WTC11 (cell line): Measurements from ENCODE around the gene IDE. TPM values are rescaled to one million over a fixed set of nuclear protein-coding genes. Genes with fewer than 3 reads are reported as not detected.

ENCODE experiments used
- ATAC-seq: fragments of 200-7000 bp; cut with Tn5 transposase; 2 replicates; pipeline ENCODE4 v1.10.0; 2021; ENCODE audit warnings: mild to moderate bottlenecking, moderate library complexity
- CTCF ChIA-PET: fragments of 300-600 bp; sonication (Branson Sonifier 250); formaldehyde crosslinking; loops from one replicate; lab custom pipeline; 2021; ENCODE audit warnings: antibody characterized with exemption; lab: Charles Lee
- POLR2A ChIA-PET: fragments of 350-600 bp; sonication (Branson Sonifier 250); formaldehyde crosslinking; loops from one replicate; lab custom pipeline; 2021; ENCODE audit warnings: antibody characterized with exemption; lab: Charles Lee
- DNase-seq: peaks from one replicate; pipeline ENCODE4 v3.0.0; 2021; ENCODE audit warnings: low spot score
- H3K27ac Mint-ChIP-seq: 2 replicates; pipeline ENCODE4 v1.8.0; 2021; ENCODE audit warnings: mixed read lengths
- H3K27me3 Mint-ChIP-seq: 2 replicates; pipeline ENCODE4 v1.8.0; 2021; ENCODE audit warnings: low read depth, mild to moderate bottlenecking, moderate library complexity, mixed read lengths
- H3K36me3 Mint-ChIP-seq: 2 replicates; pipeline ENCODE4 v1.8.0; 2021; ENCODE audit warnings: mixed read lengths
- H3K4me1 Mint-ChIP-seq: 2 replicates; pipeline ENCODE4 v1.8.0; 2022; ENCODE audit warnings: mixed read lengths
- H3K4me3 Mint-ChIP-seq: 2 replicates; pipeline ENCODE4 v1.8.0; 2021; ENCODE audit warnings: mild to moderate bottlenecking, moderate library complexity, mixed read lengths
- H3K9me3 Mint-ChIP-seq: 2 replicates; pipeline ENCODE4 v1.8.0; 2021; ENCODE audit warnings: mixed read lengths
- AR ChIP-seq: fragments of 250-450 bp; sonication (Bioruptor Pico); IDR thresholded peaks from 2 replicates; pipeline ENCODE4 v1.9.0; 2021; ENCODE audit warnings: mild to moderate bottlenecking
- ATF1 ChIP-seq: sonication (generic); formaldehyde crosslinking; IDR thresholded peaks from 2 replicates; pipeline ENCODE4 v1.8.1; 2023; ENCODE audit warnings: mild to moderate bottlenecking, moderate library complexity, missing genetic modification reagents
- ATF6 ChIP-seq: sonication (generic); formaldehyde crosslinking; IDR thresholded peaks from 2 replicates; pipeline ENCODE4 v1.8.1; 2023; ENCODE audit warnings: mild to moderate bottlenecking, missing genetic modification reagents
- CREM ChIP-seq: sonication (generic); formaldehyde crosslinking; IDR thresholded peaks from 2 replicates; pipeline ENCODE4 v1.8.1; 2022; ENCODE audit warnings: mild to moderate bottlenecking, missing genetic modification reagents, moderate library complexity
- CTCF ChIP-seq: fragments of 200-600 bp; IDR thresholded peaks from 2 replicates; pipeline ENCODE4 v1.8.0; 2022; ENCODE audit warnings: antibody characterized with exemption
- E2F4 ChIP-seq: sonication (generic); formaldehyde crosslinking; IDR thresholded peaks from 2 replicates; pipeline ENCODE4 v1.8.1; 2022; ENCODE audit warnings: low read depth, mild to moderate bottlenecking, moderate library complexity, missing genetic modification reagents, borderline replicate concordance
- ESRRA ChIP-seq: sonication (generic); formaldehyde crosslinking; IDR thresholded peaks from 2 replicates; pipeline ENCODE4 v1.8.1; 2022; ENCODE audit warnings: mild to moderate bottlenecking, missing genetic modification reagents, borderline replicate concordance
- FOXP1 ChIP-seq: sonication (generic); formaldehyde crosslinking; IDR thresholded peaks from 2 replicates; pipeline ENCODE4 v1.8.0; 2022; ENCODE audit warnings: missing genetic modification reagents, mild to moderate bottlenecking, moderate library complexity, borderline replicate concordance
- JUN ChIP-seq: sonication (generic); formaldehyde crosslinking; IDR thresholded peaks from 2 replicates; pipeline ENCODE4 v1.8.0; 2023; ENCODE audit warnings: mild to moderate bottlenecking, missing genetic modification reagents
- KAT7 ChIP-seq: sonication (generic); formaldehyde crosslinking; IDR thresholded peaks from 2 replicates; pipeline ENCODE4 v1.8.1; 2023; ENCODE audit warnings: missing genetic modification reagents, mild to moderate bottlenecking, borderline replicate concordance
- NFYB ChIP-seq: sonication (generic); formaldehyde crosslinking; conservative IDR thresholded peaks from 2 replicates; pipeline ENCODE4 v1.8.0; 2022; ENCODE audit warnings: low read depth, missing genetic modification reagents
- TCF7 ChIP-seq: sonication (generic); formaldehyde crosslinking; IDR thresholded peaks from 2 replicates; pipeline ENCODE4 v1.8.0; 2022; ENCODE audit warnings: mild to moderate bottlenecking, low read depth, missing genetic modification reagents, moderate library complexity
- TEAD1 ChIP-seq: sonication (generic); formaldehyde crosslinking; IDR thresholded peaks from 2 replicates; pipeline ENCODE4 v1.8.0; 2022; ENCODE audit warnings: mild to moderate bottlenecking, missing genetic modification reagents
- ZNF121 ChIP-seq: sonication (generic); formaldehyde crosslinking; IDR thresholded peaks from 2 replicates; pipeline ENCODE4 v1.8.0; 2023; ENCODE audit warnings: missing genetic modification reagents
- ZNF138 ChIP-seq: sonication (generic); formaldehyde crosslinking; conservative IDR thresholded peaks from 2 replicates; pipeline ENCODE4 v1.8.1; 2022; ENCODE audit warnings: mild to moderate bottlenecking, moderate library complexity, missing genetic modification reagents
- ZNF219 ChIP-seq: sonication (generic); formaldehyde crosslinking; IDR thresholded peaks from 2 replicates; pipeline ENCODE4 v1.8.0; 2023; ENCODE audit warnings: missing genetic modification reagents, mild to moderate bottlenecking, borderline replicate concordance
- ZNF281 ChIP-seq: sonication (generic); formaldehyde crosslinking; IDR thresholded peaks from 2 replicates; pipeline ENCODE4 v1.8.0; 2023; ENCODE audit warnings: mild to moderate bottlenecking, missing genetic modification reagents
- ZSCAN18 ChIP-seq: fragments of 250-450 bp; sonication (Bioruptor Pico); IDR thresholded peaks from 2 replicates; pipeline ENCODE4 v2.1.2; 2022; ENCODE audit warnings: mild to moderate bottlenecking, moderate library complexity
- total RNA-seq: library from RNA; stranded (reverse); gene quantifications from 3 replicates; pipeline ENCODE4 v1.2.3, GENCODE V29; 2021

Gene IDE
- total RNA-seq, 1 experiment from 2014 or later: 50.5 TPM

- ATAC-seq: no peak
- H3K27ac Mint-ChIP-seq: no peak overlapping the region
- TF ChIP-seq JUN (no peak), KAT7 (no peak), AR (CRISPR knock-in tag) (no peak), E2F4 (CRISPR knock-in tag) (no peak), ZNF281 (CRISPR knock-in tag) (no peak), ZSCAN18 (no peak), ATF1 (CRISPR knock-in tag) (no peak), TEAD1 (no peak), ZNF138 (CRISPR knock-in tag) (no peak), TCF7 (CRISPR knock-in tag) (no peak), ZNF121 (CRISPR knock-in tag) (no peak), CREM (CRISPR knock-in tag) (no peak), NFYB (CRISPR knock-in tag) (no peak), FOXP1 (no peak)
- TF ChIP-seq, all 79 proteins: peak for 0
- DNase-seq: no peak
- no peaks in the 10 kb centered on the region for H3K27me3 Mint-ChIP-seq
- no peaks in the 10 kb centered on the region for H3K36me3 Mint-ChIP-seq
- H3K9me3 Mint-ChIP-seq: no peaks in the 10 kb centered on the region
- ChIA-PET POLR2A (interaction anchor here (0.6 kb wide), 1 partner anchor 353 kb away, joined by 6 read pairs; no protein-coding TSS in a partner anchor), CTCF (interaction anchor here (3.9 kb wide), 1 partner anchor 58 kb away, joined by 32 read pairs; no protein-coding TSS in a partner anchor)
- H3K4me1 Mint-ChIP-seq: peaks cover 29% of the 10 kb centered on the region
- no peak overlapping the region for H3K4me3 Mint-ChIP-seq
These were observed 2.1 kb upstream of the IDE start for GRCh38 chr10:92575961-92576360.

- Mint-ChIP-seq H3K27me3 (no peaks in the 10 kb centered on the region), H3K4me1 (peaks cover 29% of the 10 kb centered on the region), H3K9me3 (no peaks in the 10 kb centered on the region), H3K27ac (no peak overlapping the region; the same call in 1 of the 2 replicates), H3K4me3 (peak overlapping the region; percentile 67), H3K36me3 (no peaks in the 10 kb centered on the region)
- POLR2A ChIA-PET: interaction anchor here (0.6 to 3.6 kb wide), 8 partner anchors 14 to 273 kb away, joined by 3 to 15 read pairs (median 3); no protein-coding TSS in a partner anchor
- TF ChIP-seq ESRRA (CRISPR knock-in tag) (no peak), CTCF (peak; percentile 31; the same call in 1 of the 2 replicates), ZNF219 (CRISPR knock-in tag) (peak; percentile 78; the same call in 1 of the 2 replicates), ATF6 (no peak), ZNF281 (CRISPR knock-in tag) (no peak)
- DNase-seq (no peak), ATAC-seq (no peak)
- CTCF ChIA-PET: interaction anchor here (0.5 to 3.9 kb wide), 7 partner anchors 10 to 299 kb away, joined by 3 to 32 read pairs (median 4); no protein-coding TSS in a partner anchor
These were observed 812 bp upstream of the IDE start for GRCh38 chr10:92574548-92575261.
